ENCODE measurements around the gene VKORC1. TPM values are rescaled to one million over a fixed set of nuclear protein-coding genes. Genes with fewer than 3 reads are reported as not detected.

Gene VKORC1
- total and polyA plus RNA-seq, 2 donors (not counting 1 experiment from before 2014, with no cell fraction given): 118 to 301 TPM

GRCh38 chr16:31067342-31067741 is 27.3 kb downstream of the VKORC1 start:
- no peak for DNase-seq (ENCODE audit: low read depth in 2 of 2)

GRCh38 chr16:31064882-31065461 is 29.6 kb downstream of the VKORC1 start:
- DNase-seq (ENCODE audit: low read depth in 2 of 2): peak; percentile 93 to 96
- no peak overlapping the region for H2AFZ ChIP-seq (ENCODE audit: low read length)
- H3K79me2 ChIP-seq (ENCODE audit: control insufficient read depth, insufficient read depth, low read length): peaks cover 59% of the 10 kb centered on the region
- H3K27me3 ChIP-seq (ENCODE audit: control insufficient read depth, insufficient read depth, low read length): no peaks in the 10 kb centered on the region
- peak overlapping the region in 1 of 4 experiments; percentile 3 for H3K4me3 ChIP-seq (replicated peaks in 1 of 4; ENCODE audit: control extremely low read depth in 1 of 4, insufficient read depth in 1 of 4, low read depth in 3 of 4, low read length in 4 of 4)
- peaks cover 15% of the 10 kb centered on the region for H3K4me1 ChIP-seq (ENCODE audit: control insufficient read depth, extremely low read depth, insufficient read depth, low read length)
- peak overlapping the region; percentile 67 for H3K4me2 ChIP-seq (ENCODE audit: extremely low read depth, insufficient read depth, low read length)
- no peaks in the 10 kb centered on the region for H4K20me1 ChIP-seq (ENCODE audit: control insufficient read depth, extremely low read depth, insufficient read depth, low read length)
- TF ChIP-seq EZH2 (IDR thresholded peaks at IDR 0.05; ENCODE audit: low read length, missing control alignments) (no peak), CTCF (conservative IDR thresholded peaks at IDR 0.05 in 1 of 2, IDR thresholded peaks at IDR 0.05 in 1 of 2; ENCODE audit: low read depth in 1 of 2, low read length in 2 of 2) (no peak)
- H3K36me3 ChIP-seq (ENCODE audit: control insufficient read depth, insufficient read depth, low read length): peaks cover 25% of the 10 kb centered on the region
- peak overlapping the region; percentile 89 for H3K27ac ChIP-seq (ENCODE audit: insufficient read depth, low read length)
- H3K9me3 ChIP-seq (ENCODE audit: control insufficient read depth, insufficient read depth, low read depth, low read length): no peaks in the 10 kb centered on the region
- peak overlapping the region; percentile 61 for H3K9ac ChIP-seq (ENCODE audit: insufficient read depth, low read length)

More at GRCh38 chr16:31067342-31067741, 27.3 kb downstream of the VKORC1 start:
- Histone ChIP-seq H3K27me3 (ENCODE audit: control insufficient read depth, insufficient read depth, low read length) (no peaks in the 10 kb centered on the region), H3K79me2 (ENCODE audit: control insufficient read depth, insufficient read depth, low read length) (peaks cover 65% of the 10 kb centered on the region), H4K20me1 (ENCODE audit: control insufficient read depth, extremely low read depth, insufficient read depth, low read length) (no peaks in the 10 kb centered on the region), H3K9ac (ENCODE audit: insufficient read depth, low read length) (no peak overlapping the region), H3K4me3 (replicated peaks in 1 of 4; ENCODE audit: control extremely low read depth in 1 of 4, insufficient read depth in 1 of 4, low read depth in 3 of 4, low read length in 4 of 4) (no peak overlapping the region), H3K4me1 (ENCODE audit: control insufficient read depth, extremely low read depth, insufficient read depth, low read length) (peaks cover 15% of the 10 kb centered on the region), H3K36me3 (ENCODE audit: control insufficient read depth, insufficient read depth, low read length) (peaks cover 11% of the 10 kb centered on the region), H3K4me2 (ENCODE audit: extremely low read depth, insufficient read depth, low read length) (no peak overlapping the region), H3K9me3 (ENCODE audit: control insufficient read depth, insufficient read depth, low read depth, low read length) (no peaks in the 10 kb centered on the region), H3K27ac (ENCODE audit: insufficient read depth, low read length) (no peak overlapping the region), H2AFZ (ENCODE audit: low read length) (no peak overlapping the region)
- TF ChIP-seq EZH2 (IDR thresholded peaks at IDR 0.05; ENCODE audit: low read length, missing control alignments): no peak
- TF ChIP-seq CTCF (conservative IDR thresholded peaks at IDR 0.05 in 1 of 2, IDR thresholded peaks at IDR 0.05 in 1 of 2; ENCODE audit: low read depth in 1 of 2, low read length in 2 of 2): no peak

- peaks cover 15% of the 10 kb centered on the region for H3K4me1 ChIP-seq (ENCODE audit: control insufficient read depth, extremely low read depth, insufficient read depth, low read length)
- no peak overlapping the region for H3K4me3 ChIP-seq (replicated peaks in 1 of 4; ENCODE audit: control extremely low read depth in 1 of 4, insufficient read depth in 1 of 4, low read depth in 3 of 4, low read length in 4 of 4)
- H3K9ac ChIP-seq (ENCODE audit: insufficient read depth, low read length): peak overlapping the region; percentile 61
- H3K9me3 ChIP-seq (ENCODE audit: control insufficient read depth, insufficient read depth, low read depth, low read length): no peaks in the 10 kb centered on the region
- peaks cover 55% of the 10 kb centered on the region for H3K79me2 ChIP-seq (ENCODE audit: control insufficient read depth, insufficient read depth, low read length)
- no peaks in the 10 kb centered on the region for H3K27me3 ChIP-seq (ENCODE audit: control insufficient read depth, insufficient read depth, low read length)
- H3K4me2 ChIP-seq (ENCODE audit: extremely low read depth, insufficient read depth, low read length): peak overlapping the region; percentile 67
- H4K20me1 ChIP-seq (ENCODE audit: control insufficient read depth, extremely low read depth, insufficient read depth, low read length): no peaks in the 10 kb centered on the region
- peaks cover 25% of the 10 kb centered on the region for H3K36me3 ChIP-seq (ENCODE audit: control insufficient read depth, insufficient read depth, low read length)
- TF ChIP-seq CTCF (conservative IDR thresholded peaks at IDR 0.05 in 1 of 2, IDR thresholded peaks at IDR 0.05 in 1 of 2; ENCODE audit: low read depth in 1 of 2, low read length in 2 of 2): no peak
- TF ChIP-seq EZH2 (IDR thresholded peaks at IDR 0.05; ENCODE audit: low read length, missing control alignments): no peak
- H3K27ac ChIP-seq (ENCODE audit: insufficient read depth, low read length): peak overlapping the region; percentile 89
- peak in 1 of 2 donors; percentile 53 for DNase-seq (ENCODE audit: low read depth in 2 of 2)
- H2AFZ ChIP-seq (ENCODE audit: low read length): no peak overlapping the region
Measured at GRCh38 chr16:31063843-31064611, 30.6 kb downstream of the VKORC1 start.

All from fibroblast of lung (primary cell).